Endothelial cell of umbilical vein (primary cell): ENCODE results near the gene ATP6AP2.

Experiments
- CTCF ChIP-seq, 2 donors: IDR thresholded peaks; 1 replicate in 1 of 2; 2 replicates in 1 of 2; pipeline ENCODE4 v1.5.1; 2011; ENCODE audit warnings: low read length in 2 of 2, mild to moderate bottlenecking in 2 of 2, moderate library complexity in 2 of 2, control low read depth in 1 of 2, inconsistent platforms in 1 of 2, low read depth in 1 of 2; ENCODE audit not compliant: insufficient read depth in 1 of 2; ENCODE audit errors: extremely low read depth in 1 of 2
- EZH2 ChIP-seq: IDR thresholded peaks from 2 replicates; pipeline ENCODE4 v1.6.1; 2012; ENCODE audit warnings: borderline replicate concordance, low read depth, mild to moderate bottlenecking, moderate library complexity, low read length, inconsistent platforms; ENCODE audit not compliant: severe bottlenecking
- FOS ChIP-seq: IDR thresholded peaks from 2 replicates; pipeline ENCODE4 v1.6.1; 2011; ENCODE audit warnings: mild to moderate bottlenecking, low read length, moderate library complexity, borderline replicate concordance; ENCODE audit not compliant: insufficient read depth
- GATA2 ChIP-seq: IDR thresholded peaks from 2 replicates; pipeline ENCODE4 v1.7.0; 2011; ENCODE audit warnings: low read depth, mild to moderate bottlenecking, moderate library complexity, mixed read lengths, low read length; ENCODE audit not compliant: insufficient read length, insufficient read depth
- JUN ChIP-seq: IDR thresholded peaks from 2 replicates; pipeline ENCODE4 v1.6.1; 2011; ENCODE audit warnings: borderline replicate concordance, low read depth; ENCODE audit not compliant: insufficient read length, insufficient read depth
- MAX ChIP-seq: IDR thresholded peaks from 2 replicates; pipeline ENCODE4 v1.6.1; 2011; ENCODE audit not compliant: insufficient read depth, insufficient read length
- MYC ChIP-seq: IDR thresholded peaks from one replicate; pipeline ENCODE4 v1.6.1; 2011; ENCODE audit warnings: mild to moderate bottlenecking, low read depth, low read length
- POLR2A ChIP-seq: IDR thresholded peaks from 2 replicates; pipeline ENCODE4 v1.6.1; 2012; ENCODE audit warnings: low read depth, mild to moderate bottlenecking, control low read depth, low read length
- POLR2AphosphoS5 ChIP-seq: IDR thresholded peaks from 2 replicates; pipeline ENCODE4 v1.6.1; 2012; ENCODE audit warnings: low read depth, mild to moderate bottlenecking, control low read depth, low read length, moderate library complexity; ENCODE audit not compliant: insufficient read depth

GRCh38 chrX:40550066-40550465 lies 30.7 kb upstream of the ATP6AP2 start:
- TF ChIP-seq CTCF (IDR thresholded peaks at IDR 0.05; ENCODE audit: extremely low read depth in 1 of 2, insufficient read depth in 1 of 2, low read depth in 1 of 2, low read length in 2 of 2) = no peak
- TF ChIP-seq EZH2 = no peak
- TF ChIP-seq POLR2A = no peak
- TF ChIP-seq POLR2AphosphoS5 = no peak
- no peak for TF ChIP-seq MAX
- no peak for TF ChIP-seq JUN
- TF ChIP-seq GATA2 = no peak
- TF ChIP-seq FOS = no peak
- TF ChIP-seq MYC = no peak
